Skeletal muscle tissue (tissue), 4 donors: ENCODE data around the gene BPIFB2. TPM values are rescaled to one million over a fixed set of nuclear protein-coding genes. Genes with fewer than 3 reads are reported as not detected.

Experiments
- H3K27ac ChIP-seq: one replicate; pipeline ENCODE4 v1.7.0; 2013; ENCODE audit warnings: mild to moderate bottlenecking, low read depth, low read length, inconsistent platforms
- H3K27me3 ChIP-seq, 3 donors: one replicate each; pipeline ENCODE4 v1.7.0; 2013; ENCODE audit warnings: low read length in 3 of 3; ENCODE audit not compliant: control insufficient read depth in 3 of 3, insufficient read depth in 3 of 3
- H3K36me3 ChIP-seq, 3 donors: one replicate each; pipeline ENCODE4 v1.7.0; 2013; ENCODE audit warnings: low read length in 3 of 3; ENCODE audit not compliant: control insufficient read depth in 3 of 3, insufficient read depth in 3 of 3
- H3K4me1 ChIP-seq, 3 donors: one replicate each; pipeline ENCODE4 v1.7.0; 2013; ENCODE audit warnings: low read length in 3 of 3, mild to moderate bottlenecking in 3 of 3; ENCODE audit not compliant: control insufficient read depth in 3 of 3, insufficient read depth in 3 of 3
- H3K4me3 ChIP-seq, 3 donors: one replicate each; pipeline ENCODE4 v1.7.0; 2013; ENCODE audit warnings: low read length in 3 of 3
- H3K9ac ChIP-seq, 3 donors: one replicate each; pipeline ENCODE4 v1.7.0; 2013; ENCODE audit warnings: low read length in 3 of 3, mild to moderate bottlenecking in 3 of 3, moderate library complexity in 2 of 3, low read depth in 1 of 3
- H3K9me3 ChIP-seq, 3 donors: one replicate each; pipeline ENCODE4 v1.7.0; 2013; ENCODE audit warnings: low read length in 3 of 3; ENCODE audit not compliant: control insufficient read depth in 3 of 3
- total RNA-seq: library from RNA; depleted of rRNA; stranded (reverse); fragments of >200 nt; gene quantifications from one replicate; pipeline ENCODE4 v1.2.3, GENCODE V29; 2014
- donor health status: Osteomylitis.

BPIFB2 gene
- total RNA-seq, 1 donor from 2014 or later, result not detected

DNA sequence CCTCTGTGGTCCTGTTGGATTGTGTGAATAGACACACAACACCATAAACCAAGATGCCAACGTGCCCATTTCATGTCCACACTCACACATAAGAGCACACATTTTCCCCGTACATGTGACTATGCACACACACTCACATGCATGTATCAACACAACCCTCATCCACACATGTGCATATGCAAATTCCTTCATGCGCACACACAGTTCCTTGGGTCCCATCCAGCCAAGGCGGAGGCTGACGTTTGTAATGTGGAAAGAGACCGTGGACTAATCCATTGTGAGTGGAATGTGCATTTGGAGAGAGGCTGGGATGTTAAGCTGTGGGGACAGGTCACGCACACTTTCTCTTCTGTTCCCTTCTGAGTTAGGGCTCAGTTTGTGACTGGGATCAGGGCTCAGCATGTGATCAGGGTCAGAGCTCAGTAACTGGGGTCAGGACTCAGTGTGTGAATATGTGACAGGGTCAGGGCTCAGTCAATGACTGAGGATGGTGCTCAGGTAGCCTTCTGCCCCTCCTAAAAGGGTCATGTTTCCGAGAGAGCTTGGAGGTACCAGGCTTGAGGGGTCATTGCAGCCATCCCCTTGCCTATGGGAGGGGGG, 628 bp upstream of the BPIFB2 start:
- Histone ChIP-seq H3K36me3 (no peaks in the 10 kb centered on the region), H3K4me1 (no peaks in the 10 kb centered on the region), H3K4me3 (no peak overlapping the region), H3K27ac (no peak overlapping the region), H3K9ac (no peak overlapping the region), H3K27me3 (peaks cover 7 to 30% (median 17%) of the 10 kb centered on the region in 3 donors), H3K9me3 (peaks cover 3 to 7% (median 5%) of the 10 kb centered on the region in 3 donors)

DNA sequence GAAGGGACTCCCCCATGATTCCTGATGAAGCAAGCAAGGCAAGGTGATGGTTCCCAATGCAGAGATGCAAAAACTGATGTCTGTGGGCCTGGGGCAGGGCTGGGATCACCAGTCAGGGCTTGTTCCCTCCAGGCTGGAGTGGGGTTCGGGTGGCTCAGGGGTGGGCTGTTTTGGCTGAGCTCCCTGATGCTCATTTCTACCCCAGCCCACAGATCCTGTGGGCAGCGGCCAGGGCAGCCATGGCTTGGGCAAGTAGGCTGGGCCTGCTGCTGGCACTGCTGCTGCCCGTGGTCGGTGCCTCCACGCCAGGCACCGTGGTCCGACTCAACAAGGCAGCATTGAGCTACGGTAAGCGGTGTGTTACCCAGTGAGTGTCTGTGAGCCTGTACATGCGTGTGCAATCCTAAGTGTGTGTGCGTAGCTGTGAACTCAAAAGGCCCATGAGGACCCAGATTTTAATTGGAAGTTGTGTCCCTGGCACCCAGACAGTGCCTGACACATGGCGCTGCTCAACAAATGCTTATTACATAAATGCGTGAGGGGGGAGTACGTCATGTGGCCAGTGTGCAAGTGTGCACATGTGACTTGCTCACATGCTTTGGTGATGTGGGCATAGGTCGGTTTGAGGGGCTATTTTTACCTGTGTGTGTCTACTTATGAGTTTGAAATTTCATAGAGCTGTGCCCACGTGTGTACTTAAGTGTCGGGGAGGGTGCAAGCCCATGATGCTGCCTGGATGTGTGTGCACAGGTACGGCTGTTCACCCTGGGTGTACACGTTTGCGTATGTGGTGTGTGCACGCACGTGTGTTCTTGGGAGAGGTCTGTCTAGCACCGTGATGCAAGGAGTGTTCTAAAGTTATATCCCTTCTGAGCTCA, 1.1 kb downstream of the BPIFB2 start:
- Histone ChIP-seq H3K27me3 (peaks cover 7 to 27% (median 20%) of the 10 kb centered on the region in 3 donors), H3K36me3 (no peaks in the 10 kb centered on the region), H3K9me3 (peaks cover 3 to 7% (median 5%) of the 10 kb centered on the region in 3 donors), H3K27ac (no peak overlapping the region), H3K9ac (no peak overlapping the region), H3K4me1 (no peaks in the 10 kb centered on the region), H3K4me3 (no peak overlapping the region)

DNA sequence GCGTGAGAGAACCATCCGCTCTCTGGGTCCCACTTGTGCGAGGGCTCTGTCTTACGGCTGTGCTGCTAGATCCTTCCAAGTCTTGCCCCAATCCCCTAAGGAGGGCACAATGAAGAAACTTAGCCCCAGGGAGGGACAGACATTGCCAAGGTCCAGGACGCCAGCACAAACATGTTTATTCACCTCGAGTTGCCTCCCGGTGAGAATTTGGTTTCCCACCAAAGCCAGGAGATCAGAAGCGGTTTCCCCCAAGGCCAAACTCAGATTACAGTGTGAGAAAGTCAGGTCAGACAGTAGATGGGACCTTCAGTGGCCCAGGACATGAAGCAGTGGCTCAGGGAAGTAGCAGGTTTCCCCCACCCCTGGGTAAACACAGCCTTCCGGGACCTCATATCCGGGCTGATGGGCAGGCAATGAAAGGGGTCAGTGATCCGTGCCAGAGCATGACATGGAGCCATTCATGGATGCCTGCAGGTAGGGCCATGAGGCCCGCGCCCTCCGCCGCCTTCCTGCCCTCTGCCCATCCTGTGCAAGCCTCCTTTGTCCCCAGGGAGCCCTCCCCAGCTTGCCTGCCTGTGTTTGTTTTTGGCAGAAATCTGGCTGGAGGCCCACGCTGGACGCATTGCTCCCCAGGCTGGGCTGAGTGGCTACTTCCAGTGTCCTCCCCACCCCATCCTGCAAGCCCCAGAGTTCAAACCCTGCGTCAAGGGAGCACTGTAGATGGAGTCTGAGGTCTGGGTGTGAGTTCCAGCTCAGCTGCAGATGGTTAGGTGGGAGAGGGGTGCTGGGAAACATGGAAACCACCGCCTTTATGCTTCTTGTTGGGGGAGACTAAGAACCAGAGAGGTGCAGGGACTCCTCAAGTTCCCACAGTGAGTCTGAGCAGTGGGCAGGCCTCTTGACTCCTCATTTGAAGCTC, 2.0 kb downstream of the BPIFB2 start:
- no peaks in the 10 kb centered on the region for H3K4me1 ChIP-seq
- no peaks in the 10 kb centered on the region for H3K36me3 ChIP-seq
- H3K4me3 ChIP-seq, result no peak overlapping the region
- H3K9ac ChIP-seq, result no peak overlapping the region
- H3K9me3 ChIP-seq, result peaks cover 3 to 7% (median 5%) of the 10 kb centered on the region in 3 donors
- peaks cover 11 to 36% (median 29%) of the 10 kb centered on the region in 3 donors for H3K27me3 ChIP-seq
- no peak overlapping the region for H3K27ac ChIP-seq

DNA sequence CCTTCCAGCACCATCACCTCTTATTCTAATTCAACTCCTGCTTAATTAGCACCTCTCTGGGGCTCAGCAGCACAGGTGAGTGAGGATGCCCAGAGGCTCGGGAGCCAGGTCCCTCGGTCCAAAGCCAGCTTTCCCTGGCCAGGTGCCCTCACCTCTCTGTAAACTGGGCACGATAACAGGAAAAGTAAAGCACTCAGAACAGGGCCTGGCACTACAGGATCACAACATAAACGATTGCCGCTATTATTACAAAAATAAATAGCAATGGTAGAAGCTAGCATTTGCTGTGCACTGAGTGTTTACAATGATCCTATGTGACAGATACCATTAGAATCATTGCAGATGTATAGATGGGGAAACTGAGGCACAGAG, 2.6 kb downstream of the BPIFB2 start:
- Histone ChIP-seq H3K27me3 (peaks cover 17 to 43% (median 35%) of the 10 kb centered on the region in 3 donors), H3K4me3 (no peak overlapping the region), H3K27ac (no peak overlapping the region), H3K36me3 (no peaks in the 10 kb centered on the region), H3K9me3 (peaks cover 3 to 5% (median 5%) of the 10 kb centered on the region in 3 donors), H3K4me1 (no peaks in the 10 kb centered on the region), H3K9ac (no peak overlapping the region)

DNA sequence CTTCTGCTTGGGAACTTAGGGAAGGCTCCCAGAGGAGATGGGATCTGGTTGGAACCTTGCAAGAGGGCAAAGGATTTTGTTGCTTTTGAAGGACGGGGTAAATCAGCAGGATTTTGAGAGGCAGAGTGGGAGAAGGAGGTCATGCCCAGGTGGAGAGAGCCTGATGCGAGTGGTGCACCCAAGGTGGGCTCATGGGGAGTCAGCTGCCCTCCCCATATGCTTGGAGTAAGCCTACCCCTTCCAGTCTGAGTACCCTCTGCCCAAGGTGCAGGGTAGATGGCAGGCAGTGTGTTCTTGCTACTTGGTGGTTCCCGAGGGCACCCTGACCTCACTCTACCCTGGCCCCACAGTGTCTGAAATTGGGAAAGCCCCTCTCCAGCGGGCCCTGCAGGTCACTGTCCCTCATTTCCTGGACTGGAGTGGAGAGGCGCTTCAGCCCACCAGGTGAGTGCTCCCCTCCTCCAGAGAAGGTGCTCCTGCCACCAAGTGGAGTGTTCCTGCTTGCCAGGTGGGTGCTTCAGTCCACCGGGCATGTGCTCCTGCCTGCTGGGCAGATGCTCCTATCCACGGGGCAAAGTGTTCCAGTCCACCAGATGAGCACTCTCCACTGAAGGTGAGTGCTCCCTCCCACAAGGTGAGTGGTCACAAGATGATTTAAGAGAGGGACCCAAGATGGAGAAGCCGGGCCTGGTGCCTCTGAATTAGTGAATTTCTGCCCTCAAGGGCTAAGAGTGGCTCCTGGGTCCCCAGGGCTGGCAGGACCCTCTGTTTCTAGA, 3.4 kb downstream of the BPIFB2 start:
- Histone ChIP-seq H3K4me3 (no peak overlapping the region), H3K9ac (no peak overlapping the region), H3K27me3 (peaks cover 22 to 48% (median 40%) of the 10 kb centered on the region in 3 donors)

DNA sequence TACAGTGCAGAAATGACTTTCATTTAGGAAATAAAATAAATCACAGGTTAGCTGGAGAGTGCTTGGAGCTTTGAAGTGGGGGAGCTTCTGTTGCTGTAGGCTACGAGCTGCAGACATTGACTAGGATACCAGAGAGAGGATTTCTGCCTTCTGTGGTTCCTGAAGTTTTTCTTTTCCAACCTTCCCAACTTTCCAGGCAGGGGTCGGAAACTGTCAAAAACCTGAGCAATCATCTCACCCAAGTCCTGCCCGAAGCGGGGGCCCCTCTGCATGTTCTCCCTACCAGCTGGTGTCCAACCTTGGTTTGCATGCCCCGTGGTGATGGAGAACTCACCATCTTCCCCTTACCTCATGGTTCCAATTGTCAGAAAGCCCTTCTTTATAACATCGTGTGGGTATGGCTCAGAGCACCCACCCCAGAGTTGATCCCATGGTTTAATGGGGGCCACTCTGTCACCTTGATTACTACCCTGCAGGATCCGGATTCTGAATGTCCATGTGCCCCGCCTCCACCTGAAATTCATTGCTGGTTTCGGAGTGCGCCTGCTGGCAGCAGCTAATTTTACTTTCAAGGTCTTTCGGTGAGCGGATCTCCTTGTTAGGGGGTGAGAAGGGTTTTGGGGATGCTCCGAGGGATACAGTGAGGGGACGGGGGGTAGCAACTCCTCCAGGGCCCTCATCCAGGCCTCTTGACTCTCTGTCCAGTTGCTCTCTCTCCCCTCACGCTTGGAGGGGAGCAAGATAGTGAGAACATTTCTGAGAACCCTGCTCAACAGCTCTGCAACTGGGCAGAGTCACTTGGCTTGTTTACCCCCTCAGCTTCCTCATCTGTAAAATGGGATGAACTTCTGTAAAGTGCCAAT, 5.1 kb downstream of the BPIFB2 start:
- Histone ChIP-seq H3K4me3 (no peak overlapping the region), H3K27me3 (peaks cover 32 to 53% (median 46%) of the 10 kb centered on the region in 3 donors), H3K27ac (no peak overlapping the region), H3K4me1 (no peaks in the 10 kb centered on the region), H3K9me3 (no peaks in the 10 kb centered on the region), H3K36me3 (no peaks in the 10 kb centered on the region), H3K9ac (no peak overlapping the region)

More for the DNA sequence above, 3.4 kb downstream of the BPIFB2 start:
- Histone ChIP-seq H3K27ac (no peak overlapping the region), H3K36me3 (no peaks in the 10 kb centered on the region), H3K9me3 (peaks cover 0 to 2% (median 0%) of the 10 kb centered on the region in 3 donors), H3K4me1 (no peaks in the 10 kb centered on the region)

DNA sequence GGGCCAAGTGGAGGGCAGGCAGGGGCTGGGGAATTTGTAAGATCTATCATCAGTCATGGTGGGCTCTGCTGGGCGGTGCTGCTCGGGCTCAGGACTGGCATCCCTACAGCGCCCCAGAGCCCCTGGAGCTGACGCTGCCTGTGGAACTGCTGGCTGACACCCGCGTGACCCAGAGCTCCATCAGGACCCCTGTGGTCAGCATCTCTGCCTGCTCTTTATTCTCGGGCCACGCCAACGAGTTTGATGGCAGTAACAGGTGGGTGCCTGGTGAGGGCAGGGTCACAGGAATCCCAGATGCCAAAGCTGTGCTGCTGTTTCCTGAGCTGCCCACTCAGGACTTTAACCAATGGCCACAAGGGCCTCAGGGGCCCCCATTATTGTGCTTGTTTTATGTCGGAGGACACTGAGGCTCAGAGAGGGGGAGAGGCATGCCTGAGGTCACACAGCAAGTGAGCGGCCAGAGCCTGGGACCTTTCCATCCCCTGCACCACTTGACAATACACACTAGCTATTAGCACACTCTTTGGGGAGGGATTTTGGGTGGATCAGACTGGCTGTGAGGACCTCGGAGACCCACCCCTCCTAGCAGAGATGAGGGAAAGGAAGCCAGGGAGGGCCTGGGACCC, 6.3 kb downstream of the BPIFB2 start:
- Histone ChIP-seq H3K4me1 (no peaks in the 10 kb centered on the region), H3K4me3 (no peak overlapping the region), H3K9me3 (no peaks in the 10 kb centered on the region), H3K9ac (no peak overlapping the region), H3K36me3 (no peaks in the 10 kb centered on the region), H3K27ac (no peak overlapping the region), H3K27me3 (peaks cover 36 to 53% (median 46%) of the 10 kb centered on the region in 3 donors)

DNA sequence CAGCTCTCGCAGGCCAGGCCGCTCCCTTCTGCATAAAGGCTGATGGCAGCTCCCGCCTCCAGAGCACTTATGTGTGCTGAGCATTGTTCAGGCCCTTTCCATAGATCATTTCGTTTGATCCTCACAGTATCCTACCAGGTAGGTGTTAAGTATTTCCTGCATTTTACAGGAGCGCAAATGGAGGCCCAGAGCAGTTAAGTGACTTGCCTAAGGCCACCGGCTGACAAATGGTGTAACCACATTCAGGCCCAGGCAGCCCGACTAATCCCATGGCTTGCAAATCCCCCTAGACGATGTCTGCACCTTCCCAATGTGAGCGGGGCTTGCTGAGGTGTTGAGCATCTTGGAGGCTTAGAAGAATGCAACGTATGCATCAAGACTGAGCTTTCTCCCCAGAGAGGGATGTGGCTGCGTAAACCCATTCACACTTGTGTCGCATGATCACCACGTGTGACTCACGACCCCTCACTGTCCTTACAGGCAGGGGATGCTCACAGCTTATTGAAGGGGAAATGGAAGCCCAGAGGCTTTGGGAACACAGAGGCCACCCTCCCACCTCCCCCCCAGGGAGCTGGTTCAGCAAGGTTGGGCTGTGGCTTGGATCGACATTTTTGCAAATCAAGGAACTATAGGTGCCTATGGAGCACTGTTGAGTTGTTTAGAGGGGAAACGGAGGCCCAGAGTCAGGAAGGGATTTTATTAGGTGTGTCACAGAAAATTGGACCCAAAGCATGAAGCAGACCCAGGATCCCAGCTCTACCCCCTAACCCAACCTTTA, 7.0 kb downstream of the BPIFB2 start:
- Histone ChIP-seq H3K27ac (no peak overlapping the region), H3K27me3 (peaks cover 36 to 55% (median 46%) of the 10 kb centered on the region in 3 donors), H3K9me3 (no peaks in the 10 kb centered on the region)

More for the DNA sequence above, 7.0 kb downstream of the BPIFB2 start:
- Histone ChIP-seq H3K4me3 (no peak overlapping the region), H3K4me1 (no peaks in the 10 kb centered on the region), H3K36me3 (no peaks in the 10 kb centered on the region), H3K9ac (no peak overlapping the region)
